ENCODE data around the gene PAMR1.

The PAMR1 gene

GRCh38 chr11:35491231-35491871 is 34.1 kb downstream of the PAMR1 start:
- FAIRE-seq = no peak

GRCh38 chr11:35488117-35488516 is 37.3 kb downstream of the PAMR1 start:
- FAIRE-seq = no peak

- FAIRE-seq = no peak
These were observed 37.8 kb downstream of the PAMR1 start for GRCh38 chr11:35487532-35488078.

- no peak for FAIRE-seq
These were observed 38.5 kb downstream of the PAMR1 start for GRCh38 chr11:35486934-35487333.

DNA sequence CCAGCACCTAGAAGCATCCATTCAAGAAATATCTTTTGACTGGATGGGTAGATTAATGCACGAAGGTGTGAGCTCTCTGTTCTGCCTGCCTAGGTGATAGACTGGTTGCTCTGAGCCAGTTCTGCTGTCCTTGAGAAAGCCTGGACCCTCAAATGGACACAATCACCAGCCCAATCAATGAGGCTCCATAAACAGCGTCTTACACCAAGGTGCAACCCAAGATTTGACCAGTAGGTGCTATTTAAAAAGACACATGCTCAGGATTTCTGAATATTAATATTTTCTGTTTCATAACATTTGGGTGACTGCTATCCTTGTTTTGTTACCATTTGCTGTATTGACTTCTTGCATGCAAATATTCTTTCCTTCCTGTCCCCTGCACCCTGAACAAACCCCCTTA is 39.0 kb downstream of the PAMR1 start:
- no peak for FAIRE-seq

DNA sequence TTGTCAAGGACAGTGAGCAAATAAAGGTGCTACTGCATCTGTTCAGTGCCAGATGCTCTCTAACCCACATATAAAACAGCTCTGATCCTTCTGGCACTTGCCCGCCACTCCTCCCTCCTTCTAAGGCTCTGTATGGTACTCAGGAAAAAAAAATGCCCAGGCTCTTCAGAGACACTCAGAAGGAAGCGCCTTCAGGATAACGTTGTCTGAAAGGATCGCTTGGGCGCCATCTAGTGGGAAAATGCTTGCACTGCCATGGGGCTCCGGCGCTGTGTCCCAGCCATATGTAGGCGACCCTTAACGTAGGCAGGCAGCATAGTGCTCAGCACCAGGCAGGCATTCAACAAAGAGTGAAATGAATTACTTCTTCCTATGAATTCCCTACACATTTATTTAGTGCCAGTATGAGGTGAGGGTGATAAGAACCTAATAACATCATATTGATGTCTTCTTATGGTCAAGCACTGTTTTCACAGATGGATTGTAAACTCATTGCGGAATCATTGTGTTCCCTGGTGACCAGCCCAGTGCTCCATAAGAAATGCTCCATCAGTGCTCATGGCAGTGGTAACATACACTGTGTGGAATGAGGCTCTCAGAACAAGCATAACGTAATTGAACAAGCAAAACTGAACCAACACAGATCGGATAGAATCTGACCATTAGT is 39.6 kb downstream of the PAMR1 start:
- no peak for FAIRE-seq

DNA sequence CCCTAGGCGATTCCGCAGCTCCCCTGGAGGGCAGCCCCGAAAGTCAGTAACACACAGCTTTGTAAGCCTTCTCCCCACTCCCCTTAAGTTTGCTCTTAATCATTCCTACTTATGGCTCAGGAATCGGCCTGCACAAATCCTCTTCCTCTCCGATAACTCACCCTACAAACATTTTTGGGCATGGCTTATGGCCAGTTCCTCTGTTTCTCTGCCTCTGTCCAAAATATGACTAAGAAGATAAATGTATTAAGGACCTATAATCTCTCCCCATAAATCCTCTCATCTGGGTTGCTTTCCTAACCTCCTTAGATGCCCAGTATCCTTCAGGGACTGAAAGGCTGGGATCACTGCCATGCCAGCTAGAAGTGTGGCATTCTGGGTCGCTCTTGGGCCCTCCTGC is 41.0 kb downstream of the PAMR1 start:
- FAIRE-seq = no peak

DNA sequence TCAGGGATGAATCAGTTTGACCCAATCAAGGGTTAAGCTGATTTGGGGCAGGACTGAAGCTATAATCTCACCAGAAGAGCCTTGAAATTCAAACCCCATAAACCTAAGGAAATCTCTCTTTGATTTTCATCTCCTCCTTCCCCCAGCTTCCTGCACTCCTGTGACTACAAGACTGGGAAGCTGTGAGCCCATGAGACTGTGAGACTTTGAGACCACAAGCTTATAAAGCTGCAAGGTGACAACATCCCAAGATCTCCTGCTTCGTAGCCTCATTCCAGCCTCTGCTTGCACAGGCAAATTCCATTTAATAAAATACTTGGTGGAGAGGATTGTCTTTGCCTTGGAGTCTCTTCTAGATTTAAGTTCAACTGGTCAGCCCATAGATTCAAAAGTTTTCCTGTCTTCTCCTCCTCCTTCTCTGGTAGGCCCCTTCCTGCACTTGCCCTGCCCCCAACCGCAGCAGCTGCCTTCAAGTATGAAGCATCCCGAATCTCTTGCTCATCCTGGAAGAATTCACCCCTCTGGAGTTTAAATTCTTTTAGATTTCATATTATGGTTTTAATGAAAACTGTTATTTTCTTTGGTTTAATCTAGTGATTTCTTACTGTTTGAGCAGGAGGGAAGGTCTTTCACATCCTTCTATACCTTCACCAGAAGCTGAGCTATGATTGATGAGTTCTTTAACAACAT is 42.1 kb downstream of the PAMR1 start:
- FAIRE-seq = no peak

DNA sequence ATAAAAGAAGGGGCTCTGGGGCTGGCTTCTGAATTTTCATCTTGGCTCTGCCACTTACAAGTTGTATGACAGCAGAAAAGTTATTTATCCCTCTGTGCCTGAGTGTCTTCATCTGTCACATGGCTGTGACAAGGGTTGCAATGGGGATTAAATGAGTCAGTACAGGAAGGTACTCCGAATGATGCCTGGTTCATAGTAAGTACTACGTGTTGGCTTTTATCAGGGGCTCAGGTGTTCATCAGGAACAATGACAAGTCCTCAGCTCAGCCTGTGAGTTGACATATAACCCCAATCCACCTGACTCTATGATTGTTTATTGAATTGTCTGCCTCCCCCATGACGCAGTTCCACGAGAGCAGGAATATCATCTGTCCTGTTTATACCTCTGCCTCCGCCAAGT is 45.7 kb downstream of the PAMR1 start:
- no peak for FAIRE-seq

GRCh38 chr11:35478471-35479091 is 46.8 kb downstream of the PAMR1 start:
- FAIRE-seq = no peak

DNA sequence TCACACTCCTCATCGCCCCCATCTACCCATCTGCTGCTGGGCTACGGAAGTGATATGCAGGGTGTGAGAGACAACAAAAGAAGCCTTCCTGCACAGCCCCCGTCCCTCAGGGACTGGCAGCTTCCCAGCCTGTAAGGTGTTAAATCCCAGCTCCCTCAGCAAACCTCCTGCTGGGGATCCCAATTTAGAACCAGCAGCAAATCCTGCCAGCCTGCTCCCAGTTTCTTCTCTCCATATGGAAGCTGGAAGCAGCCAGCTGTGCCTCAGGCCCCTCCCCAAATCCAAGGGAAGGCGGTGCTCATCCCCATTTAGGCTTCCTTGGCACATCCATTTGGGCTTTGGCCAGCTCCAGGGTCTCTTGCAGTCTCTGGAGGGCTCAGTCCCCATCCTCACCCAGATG is 47.5 kb downstream of the PAMR1 start:
- no peak for FAIRE-seq

DNA sequence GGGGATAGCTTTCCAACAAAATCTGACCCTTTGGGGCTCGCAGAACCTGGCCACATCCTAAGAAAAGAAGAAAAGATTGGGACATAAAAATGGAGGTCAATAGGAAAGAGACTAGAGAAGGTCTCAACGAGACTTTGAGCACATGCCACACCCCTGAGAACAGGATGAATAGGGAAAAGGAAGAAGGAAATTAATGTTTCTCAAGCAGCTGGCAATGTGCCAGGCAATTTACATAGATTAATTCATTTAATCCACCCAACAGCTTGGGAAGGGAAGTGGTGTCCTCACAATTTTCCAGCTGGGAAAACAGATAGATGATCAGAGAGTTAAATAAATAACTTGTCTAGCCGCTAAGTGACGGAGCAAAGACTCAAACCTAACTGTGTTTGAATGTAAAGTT is 50.7 kb downstream of the PAMR1 start:
- FAIRE-seq = no peak

- FAIRE-seq = no peak
These were observed 51.5 kb downstream of the PAMR1 start for GRCh38 chr11:35473795-35474374.

GRCh38 chr11:35470616-35471015 is 54.8 kb downstream of the PAMR1 start:
- FAIRE-seq = no peak

DNA sequence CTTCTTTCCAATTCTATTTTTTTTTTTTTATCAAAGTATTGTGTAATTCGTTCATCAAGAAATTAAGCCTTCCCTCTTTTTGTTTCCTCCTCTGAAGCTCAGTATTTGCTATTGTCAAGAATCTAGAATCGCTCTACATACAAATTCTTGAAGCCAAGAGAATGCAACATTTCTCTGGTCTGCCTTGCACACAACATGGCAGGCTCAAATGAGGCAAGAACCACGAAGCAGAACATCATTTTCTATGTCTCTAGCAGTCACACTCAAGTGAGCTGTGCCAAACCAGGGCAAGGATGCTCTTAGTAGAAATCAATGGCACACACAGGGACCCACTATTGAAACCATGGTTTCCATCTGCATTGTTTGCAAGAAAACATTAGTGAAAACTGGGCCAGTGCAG is 59.4 kb downstream of the PAMR1 start:
- FAIRE-seq = no peak

- no peak for FAIRE-seq
These were observed 61.1 kb downstream of the PAMR1 start for GRCh38 chr11:35464308-35464707.

DNA sequence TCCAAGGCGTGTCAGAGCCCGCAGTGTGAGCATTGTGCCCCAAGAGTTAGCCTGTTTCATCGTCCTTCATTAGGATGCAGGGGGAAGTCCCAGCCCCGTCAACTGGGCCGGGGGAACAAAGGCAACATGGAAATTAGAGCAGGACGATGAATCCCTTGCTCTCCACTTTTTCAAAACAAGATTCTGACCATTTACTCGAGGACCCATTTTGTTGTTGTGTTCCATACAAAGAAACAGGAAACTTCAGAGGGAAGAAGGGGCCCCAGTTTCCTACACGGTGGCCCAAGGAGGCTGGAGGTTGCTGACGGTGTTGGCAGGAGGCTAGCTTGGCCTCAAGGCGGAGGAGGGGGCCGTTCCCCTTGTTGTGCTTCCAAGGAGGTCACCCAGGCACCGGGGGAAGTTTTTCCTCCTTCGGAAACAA is 62.1 kb downstream of the PAMR1 start:
- no peak for FAIRE-seq

DNA sequence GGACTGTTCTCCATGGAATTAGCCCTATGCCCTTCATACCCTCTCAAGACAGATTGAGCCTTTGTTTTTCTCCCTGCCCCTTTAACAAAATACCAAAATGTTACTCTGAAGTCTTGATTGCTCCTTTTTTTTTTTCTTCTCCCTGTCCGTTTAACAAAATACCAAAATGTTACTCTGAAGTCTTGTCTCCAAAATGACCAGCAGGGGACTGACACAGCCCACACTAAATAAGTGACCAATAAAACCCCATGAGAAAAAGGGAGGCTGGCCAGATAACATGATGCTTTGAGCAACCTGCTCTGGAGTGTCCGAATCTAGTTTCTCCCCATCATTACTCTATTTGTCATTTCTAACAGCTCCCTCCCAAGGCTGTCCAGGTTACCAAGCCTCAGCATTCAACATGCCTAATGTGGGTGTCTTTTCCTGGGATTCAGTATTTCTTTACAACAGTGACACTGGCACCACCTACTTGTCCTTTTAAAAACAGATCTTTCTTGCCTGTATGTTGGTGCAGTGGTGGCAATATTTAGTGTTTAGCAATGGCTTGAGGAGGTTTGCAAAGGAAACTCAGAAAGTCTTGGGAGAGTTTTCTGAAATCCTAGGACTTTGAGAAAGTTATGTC is 63.4 kb downstream of the PAMR1 start:
- FAIRE-seq = no peak

DNA sequence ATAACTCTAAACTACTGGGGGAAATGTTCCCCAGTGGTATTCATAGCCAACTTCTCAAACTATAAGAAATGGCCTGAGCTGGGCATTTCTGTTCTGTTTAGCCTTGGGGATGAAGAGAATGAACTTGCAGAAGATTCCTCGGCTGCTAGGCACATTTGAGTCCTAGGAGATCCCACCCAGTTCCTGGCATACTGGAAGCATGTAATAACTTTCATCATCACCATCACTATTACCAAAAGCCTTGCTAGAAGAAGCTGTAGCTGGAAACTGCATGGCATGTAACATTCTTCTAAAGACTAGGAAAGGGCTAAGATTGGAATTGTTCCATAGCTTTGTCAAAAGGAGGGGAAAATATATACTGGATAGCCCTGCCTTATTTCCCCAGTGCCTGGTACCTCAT is 65.9 kb downstream of the PAMR1 start:
- FAIRE-seq = no peak

DNA sequence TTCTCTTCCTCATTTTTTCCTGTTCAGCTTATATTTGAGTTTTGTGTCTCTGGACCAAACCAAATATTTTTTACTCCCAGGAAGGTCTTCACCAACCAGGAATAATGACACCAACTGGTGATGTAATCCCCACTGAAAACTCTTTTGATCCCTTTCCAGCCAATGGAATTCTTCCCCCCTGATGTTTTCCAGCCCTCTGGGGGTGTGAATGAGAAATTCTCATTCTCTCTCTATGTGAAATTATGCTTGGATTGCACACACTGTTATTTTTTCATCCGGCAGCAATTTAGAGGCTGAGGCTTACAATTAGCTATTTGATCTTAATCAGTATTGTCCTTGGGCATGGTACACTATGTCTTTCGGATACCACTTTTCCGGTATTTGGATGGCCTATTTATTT is 66.6 kb downstream of the PAMR1 start:
- FAIRE-seq = no peak

DNA sequence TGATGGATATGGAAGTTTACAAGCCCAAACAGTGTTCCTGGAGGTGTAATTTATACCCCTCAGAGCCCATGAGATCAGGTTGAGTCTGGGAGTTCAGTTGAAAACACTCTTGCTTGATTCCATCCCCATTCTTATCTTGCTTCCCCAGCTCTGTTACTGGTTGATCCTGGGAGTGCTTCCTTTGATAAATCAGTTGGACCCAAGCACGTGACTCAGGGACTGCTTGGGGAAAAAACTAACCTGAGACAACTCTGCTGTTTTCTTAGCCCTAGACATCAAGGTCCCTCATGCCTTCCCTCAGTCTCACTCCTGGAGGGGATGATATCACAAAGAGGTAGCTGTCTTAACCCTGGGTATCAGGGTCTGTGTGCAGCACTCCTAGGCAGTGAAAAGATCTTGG is 71.1 kb downstream of the PAMR1 start:
- no peak for FAIRE-seq

- no peak for FAIRE-seq
These were observed 88.7 kb downstream of the PAMR1 start for GRCh38 chr11:35436581-35437250.
